ENCODE measurements around the gene PKIG. TPM values are rescaled to one million over a fixed set of nuclear protein-coding genes. Genes with fewer than 3 reads are reported as not detected.

The PKIG gene
- total RNA-seq, 1 experiment from 2014 or later, result 27.0 TPM

DNA sequence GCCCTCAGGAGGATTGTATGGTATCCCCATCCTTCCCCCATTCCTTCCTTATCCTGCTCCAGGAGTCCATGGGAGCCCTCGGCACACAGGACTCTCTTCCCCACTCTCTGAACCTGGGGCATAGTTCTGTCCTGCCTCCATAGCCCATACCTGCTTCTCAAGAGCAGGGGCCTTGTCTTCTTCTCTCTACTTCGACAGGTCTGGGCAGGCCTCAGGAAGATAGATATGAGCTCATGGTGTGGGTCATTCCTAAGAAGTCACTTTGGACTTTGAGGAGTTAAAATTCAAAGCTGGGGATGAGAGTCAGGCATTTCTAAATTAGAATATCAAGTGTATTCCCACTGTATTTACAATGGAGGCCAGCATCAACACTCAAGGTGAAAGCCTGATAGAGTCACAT, 77.6 kb downstream of the PKIG start:
- Histone ChIP-seq H3K79me1 (ENCODE audit: insufficient read depth, low read depth, low read length, poor library complexity, severe bottlenecking) (no peaks in the 10 kb centered on the region), H3K18ac (ENCODE audit: insufficient read length, low read depth, low read length) (no peak overlapping the region), H2AFZ (ENCODE audit: low read length) (no peak overlapping the region), H4K5ac (ENCODE audit: insufficient read length, low read depth, low read length) (no peak overlapping the region), H3K9me3 (ENCODE audit: control insufficient read depth, low read depth, low read length) (peaks cover 2% of the 10 kb centered on the region), H3K14ac (ENCODE audit: insufficient read depth, low read length) (no peak overlapping the region; the same call in 1 of the 2 replicates), H2BK5ac (ENCODE audit: insufficient read length, low read length) (no peak overlapping the region), H3K79me2 (ENCODE audit: insufficient read depth, low read length) (no peaks in the 10 kb centered on the region), H3K27ac (ENCODE audit: insufficient read length, low read depth, low read length) (no peak overlapping the region), H2BK20ac (ENCODE audit: low read depth, low read length, poor library complexity, severe bottlenecking) (no peak overlapping the region), H2BK12ac (ENCODE audit: insufficient read length, low read depth, low read length) (no peak overlapping the region), H3K9ac (ENCODE audit: extremely low read depth, insufficient read length, low read length) (no peak overlapping the region), H3K4me1 (ENCODE audit: insufficient read depth, low read length) (no peaks in the 10 kb centered on the region; the same call in 1 of the 2 replicates), H3K27me3 (ENCODE audit: insufficient read depth, low read length) (no peaks in the 10 kb centered on the region), H3K23ac (ENCODE audit: insufficient read length, low read depth, low read length) (no peak overlapping the region), H2BK15ac (ENCODE audit: low read depth, low read length) (no peak overlapping the region), H3T11ph (ENCODE audit: low read length) (no peak overlapping the region), H3K23me2 (ENCODE audit: insufficient read length, low read depth, low read length, poor library complexity, severe bottlenecking) (no peaks in the 10 kb centered on the region), H4K20me1 (ENCODE audit: control insufficient read depth, insufficient read depth, insufficient read length) (no peaks in the 10 kb centered on the region), H3K56ac (ENCODE audit: insufficient read length, low read depth, low read length) (no peak overlapping the region), H4K91ac (ENCODE audit: insufficient read length, low read depth, low read length) (no peak overlapping the region), H3K4me2 (ENCODE audit: insufficient read depth, insufficient read length, low read length) (no peak overlapping the region), H3K4ac (ENCODE audit: low read depth, low read length) (no peak overlapping the region), H4K8ac (replicated peaks; ENCODE audit: insufficient read length, low read depth, low read length) (no peak overlapping the region), H2BK120ac (ENCODE audit: low read depth, low read length, poor library complexity, severe bottlenecking) (no peak overlapping the region), H2AK5ac (ENCODE audit: insufficient read length, low read length) (no peak overlapping the region)
- Mint-ChIP-seq H3K9me3 (peaks cover 3 to 7% of the 10 kb centered on the region in 2 experiments), H3K4me1 (peaks cover 17 to 19% of the 10 kb centered on the region in 2 experiments), H3K27me3 (ENCODE audit: low read depth) (peaks cover 30% of the 10 kb centered on the region), H3K27ac (no peak overlapping the region), H3K4me3 (no peak overlapping the region), H3K36me3 (ENCODE audit: insufficient read depth in 1 of 3, low read depth in 3 of 3) (peaks cover 1 to 9% (median 2%) of the 10 kb centered on the region in 3 experiments)
- TF ChIP-seq, protein P1, sequence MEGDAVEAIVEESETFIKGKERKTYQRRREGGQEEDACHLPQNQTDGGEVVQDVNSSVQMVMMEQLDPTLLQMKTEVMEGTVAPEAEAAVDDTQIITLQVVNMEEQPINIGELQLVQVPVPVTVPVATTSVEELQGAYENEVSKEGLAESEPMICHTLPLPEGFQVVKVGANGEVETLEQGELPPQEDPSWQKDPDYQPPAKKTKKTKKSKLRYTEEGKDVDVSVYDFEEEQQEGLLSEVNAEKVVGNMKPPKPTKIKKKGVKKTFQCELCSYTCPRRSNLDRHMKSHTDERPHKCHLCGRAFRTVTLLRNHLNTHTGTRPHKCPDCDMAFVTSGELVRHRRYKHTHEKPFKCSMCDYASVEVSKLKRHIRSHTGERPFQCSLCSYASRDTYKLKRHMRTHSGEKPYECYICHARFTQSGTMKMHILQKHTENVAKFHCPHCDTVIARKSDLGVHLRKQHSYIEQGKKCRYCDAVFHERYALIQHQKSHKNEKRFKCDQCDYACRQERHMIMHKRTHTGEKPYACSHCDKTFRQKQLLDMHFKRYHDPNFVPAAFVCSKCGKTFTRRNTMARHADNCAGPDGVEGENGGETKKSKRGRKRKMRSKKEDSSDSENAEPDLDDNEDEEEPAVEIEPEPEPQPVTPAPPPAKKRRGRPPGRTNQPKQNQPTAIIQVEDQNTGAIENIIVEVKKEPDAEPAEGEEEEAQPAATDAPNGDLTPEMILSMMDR (conservative IDR thresholded peaks at IDR 0.05), result no peak
- DNase-seq, result no peak
- no CpG with 5 or more reads among the region's 2 CpGs for WGBS (ENCODE audit: extremely low coverage, insufficient read length, low lambda C conversion rate)
